HG03108 (cell line): ENCODE measurements around the gene ADAMTS4.
A peak's percentile ranks its signal among the peaks of the same experiment; 100 is the strongest.

Experiments
- ATAC-seq: cut with Tn5 transposase; IDR thresholded peaks from one replicate; pipeline ENCODE4 v1.9.1; 2021; ENCODE audit warnings: moderate library complexity; ENCODE audit not compliant: unreplicated experiment

Gene ADAMTS4

DNA sequence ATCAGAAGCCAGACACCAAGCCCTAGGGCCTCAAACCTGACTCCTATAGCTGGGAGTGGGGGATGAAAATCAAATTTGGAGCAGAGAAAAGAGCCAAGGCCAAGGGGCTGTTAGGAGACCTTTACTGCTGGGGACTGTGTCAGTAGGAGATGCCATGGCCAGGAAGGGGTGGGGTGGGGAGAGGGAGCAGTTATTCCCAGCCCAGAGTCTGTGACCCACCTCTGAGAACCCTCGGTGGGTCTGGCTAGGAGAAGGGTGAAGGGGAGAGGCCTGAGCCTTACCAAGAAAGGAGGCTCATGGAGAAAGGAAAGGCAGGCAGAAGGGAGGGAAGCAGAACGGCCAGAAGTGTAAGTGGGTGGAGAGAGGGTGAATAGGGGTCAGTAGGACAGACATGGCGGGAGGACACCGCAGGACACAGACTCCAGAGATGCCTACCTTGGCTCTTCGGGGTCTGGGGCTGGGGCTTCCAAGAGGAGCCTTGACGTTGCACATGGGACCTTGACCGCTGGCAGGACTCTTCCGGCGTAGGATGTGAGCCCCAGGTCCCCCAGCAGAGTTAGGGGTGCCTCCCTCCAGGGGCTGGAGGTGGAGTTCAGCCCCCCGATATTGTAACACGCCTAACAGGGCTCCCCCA, 1.2 kb downstream of the ADAMTS4 start:
- no peak for ATAC-seq

- no peak for ATAC-seq
These were observed 2.1 kb downstream of the ADAMTS4 start for GRCh38 chr1:161196521-161197451.

DNA sequence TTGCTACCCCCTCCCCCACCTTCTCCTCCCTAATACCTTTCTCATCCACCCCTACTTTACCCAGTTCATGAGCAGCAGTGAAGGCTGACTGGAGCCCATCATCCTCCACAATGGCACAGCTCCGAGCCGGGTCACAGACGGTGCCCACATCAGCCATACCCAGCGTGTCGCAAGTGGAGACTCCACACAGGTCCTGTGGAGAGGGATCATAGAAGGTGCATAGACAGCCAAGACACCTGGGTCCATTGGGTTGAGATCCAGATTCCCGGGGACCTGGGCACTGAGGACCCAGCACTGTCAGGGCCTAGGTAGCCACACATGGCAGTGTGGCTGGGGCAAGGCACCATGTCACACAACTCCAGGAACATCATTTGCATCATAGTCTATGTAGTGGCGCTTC, 2.7 kb downstream of the ADAMTS4 start:
- ATAC-seq = no peak

DNA sequence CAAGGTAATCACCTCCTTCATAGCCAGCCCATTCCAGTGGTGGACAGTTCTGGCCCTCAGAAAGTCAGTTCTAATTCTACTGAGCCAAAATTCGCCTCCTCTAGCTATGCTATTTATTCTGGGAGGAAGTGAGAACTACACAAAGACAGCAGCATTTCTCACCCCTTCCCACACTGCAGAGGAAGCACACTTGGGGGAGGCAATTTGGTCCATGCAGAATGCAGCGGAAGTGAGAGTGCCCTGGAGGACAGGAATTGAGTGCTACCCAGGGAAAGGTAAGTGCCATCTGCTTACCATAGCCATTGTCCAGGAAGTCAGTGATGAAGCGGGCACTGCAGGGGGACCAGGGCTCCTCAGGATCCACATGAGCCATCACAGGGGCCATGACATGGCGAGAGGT, 3.7 kb downstream of the ADAMTS4 start:
- peak; percentile 53 for ATAC-seq

DNA sequence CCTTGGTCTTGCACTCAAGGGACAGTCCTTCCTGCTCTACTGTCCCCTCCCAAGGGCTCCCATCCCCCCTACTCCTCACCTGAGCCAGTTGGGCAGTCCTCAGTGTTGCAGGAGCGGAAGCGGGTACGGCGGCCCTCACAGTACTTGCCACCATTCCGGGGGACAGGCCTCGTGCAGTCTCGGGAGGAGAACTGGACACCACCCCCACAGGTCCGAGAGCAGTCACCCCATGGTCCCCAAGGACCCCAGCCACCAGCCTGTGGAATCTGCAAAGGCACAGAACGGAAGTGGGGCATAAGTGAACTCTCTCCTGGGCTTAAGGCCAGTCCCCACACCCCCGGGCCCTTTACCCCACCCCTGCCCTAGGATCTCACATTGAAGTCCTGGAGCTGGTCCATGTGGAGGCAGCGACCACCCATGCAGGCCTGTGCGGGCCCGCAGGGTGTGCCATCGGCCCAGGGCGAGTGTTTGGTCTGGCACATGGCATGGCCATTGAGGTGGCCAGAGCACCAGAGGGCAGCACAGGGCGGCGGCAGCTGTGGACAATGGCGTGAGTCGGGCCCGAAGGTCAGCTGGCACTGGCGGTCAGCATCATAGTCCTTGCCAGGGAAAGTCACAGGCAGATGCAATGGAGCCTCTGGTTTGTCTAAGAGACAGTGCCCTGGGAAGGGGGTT, 5.2 kb downstream of the ADAMTS4 start:
- ATAC-seq = no peak

DNA sequence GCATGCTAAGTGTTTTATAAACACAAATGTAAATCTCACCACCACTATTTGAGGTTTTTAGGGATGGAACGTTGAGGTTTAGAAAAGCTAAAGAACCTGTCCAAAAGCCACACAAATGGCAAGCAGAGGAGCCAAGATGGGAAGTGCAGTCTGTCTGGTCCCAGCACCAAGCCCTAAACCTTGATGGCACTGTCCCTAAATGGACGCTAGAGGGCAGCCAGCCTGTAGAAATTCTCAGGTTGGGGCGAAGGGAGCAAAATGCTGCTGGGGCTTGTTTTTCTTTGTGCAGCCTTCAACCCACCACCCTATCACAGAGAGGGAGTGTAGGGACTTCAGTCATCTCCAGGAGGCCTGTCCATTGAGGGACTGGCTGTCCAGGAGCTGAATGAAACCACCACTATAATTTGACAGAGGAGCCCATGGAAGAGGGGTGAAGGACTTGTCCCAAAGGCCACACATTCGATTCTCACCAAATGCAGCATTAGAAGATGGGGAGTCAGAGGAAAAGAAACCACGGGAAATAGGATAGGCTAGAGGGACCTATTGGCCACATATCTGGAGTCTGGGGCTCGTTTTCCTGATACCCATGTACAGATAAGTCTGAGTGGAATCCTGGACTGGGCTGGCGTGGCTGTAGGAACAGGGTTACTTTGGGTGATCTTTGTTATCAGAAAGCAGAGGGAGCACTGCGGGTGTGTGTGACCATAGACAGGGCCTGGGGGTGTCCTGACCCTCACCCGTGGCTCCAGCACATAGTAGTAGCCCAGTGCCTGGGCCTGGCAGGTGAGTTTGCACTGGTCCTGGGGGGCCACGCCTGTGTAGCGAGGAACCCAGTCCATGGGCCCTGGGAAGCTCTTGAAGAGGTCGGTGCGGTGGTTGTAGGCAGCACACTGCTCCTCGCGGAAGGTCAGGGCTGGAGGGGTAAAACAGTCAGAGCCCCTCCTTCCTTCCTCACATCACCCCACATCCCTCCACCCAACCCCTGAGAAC, 6.1 kb downstream of the ADAMTS4 start:
- ATAC-seq = peak; percentile 60

DNA sequence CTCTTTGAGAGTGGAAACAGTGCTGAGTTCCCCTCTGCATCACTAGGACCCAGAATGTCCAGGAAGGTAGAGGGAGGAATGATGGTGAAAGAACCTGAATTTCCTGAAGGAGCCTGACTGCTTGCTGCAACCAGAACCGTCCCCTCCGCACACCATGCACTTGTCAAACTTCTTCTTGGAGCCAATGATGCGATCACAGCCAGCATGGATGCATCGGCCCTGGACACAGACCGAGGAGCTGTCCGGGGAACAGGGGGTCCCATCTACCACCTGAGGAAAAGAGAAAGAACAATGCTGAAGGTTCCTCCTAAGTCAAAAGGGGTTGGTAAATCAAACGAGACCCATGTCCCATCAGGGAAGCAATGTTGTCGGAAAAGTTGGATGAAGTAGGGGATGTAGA, 6.9 kb downstream of the ADAMTS4 start:
- ATAC-seq = no peak

- no peak for ATAC-seq
These were observed 7.8 kb downstream of the ADAMTS4 start for GRCh38 chr1:161190962-161191521.

GRCh38 chr1:161189036-161189435, 9.8 kb downstream of the ADAMTS4 start:
- ATAC-seq = no peak

- ATAC-seq = no peak
These were observed 10.5 kb downstream of the ADAMTS4 start for GRCh38 chr1:161188381-161188780.

DNA sequence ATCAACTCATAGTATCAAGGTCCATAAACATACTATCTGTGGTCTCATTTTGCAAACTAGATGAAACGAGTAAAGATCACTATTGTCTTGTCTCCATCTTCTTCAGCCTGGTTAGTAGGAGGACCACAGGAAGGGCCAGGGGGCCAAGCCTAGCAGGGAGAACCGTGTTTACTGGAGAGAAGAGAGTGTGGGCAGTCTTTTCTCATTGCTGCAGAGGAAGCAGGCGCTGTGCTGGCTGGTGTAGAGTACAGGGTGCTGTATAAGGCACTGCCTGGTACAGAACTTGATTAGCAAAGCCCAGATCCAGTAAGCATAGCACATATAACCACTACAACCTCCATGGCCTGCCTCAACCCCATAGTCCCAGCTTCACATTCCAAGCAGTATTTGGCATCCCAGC, 11.5 kb downstream of the ADAMTS4 start:
- no peak for ATAC-seq

- peak; percentile 27 for ATAC-seq
These were observed 13.0 kb downstream of the ADAMTS4 start for GRCh38 chr1:161185732-161186311.

DNA sequence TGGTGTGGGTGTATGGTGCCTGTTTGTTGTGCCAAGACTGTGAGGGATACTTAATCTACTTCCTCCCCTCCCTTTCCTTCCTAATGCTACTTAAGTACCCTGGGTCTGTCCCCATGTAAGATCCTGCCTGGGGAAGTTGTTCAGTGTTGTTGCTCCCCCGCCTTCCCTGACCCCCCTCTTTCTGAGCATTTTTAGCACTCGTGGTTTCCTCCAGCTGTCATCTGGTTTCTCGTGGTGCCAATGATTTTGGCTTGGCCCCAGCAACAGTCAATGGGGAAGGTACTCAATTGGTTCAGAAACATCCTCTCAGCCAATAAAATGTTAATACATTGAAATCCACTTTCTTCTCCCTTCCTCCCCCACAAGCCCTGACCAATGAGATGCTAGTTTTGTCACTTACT, 13.6 kb downstream of the ADAMTS4 start:
- peak; percentile 60 for ATAC-seq

GRCh38 chr1:161182214-161182613, 16.6 kb downstream of the ADAMTS4 start:
- ATAC-seq = peak; percentile 52

- no peak for ATAC-seq
These were observed 18.2 kb downstream of the ADAMTS4 start for GRCh38 chr1:161180639-161181038.

DNA sequence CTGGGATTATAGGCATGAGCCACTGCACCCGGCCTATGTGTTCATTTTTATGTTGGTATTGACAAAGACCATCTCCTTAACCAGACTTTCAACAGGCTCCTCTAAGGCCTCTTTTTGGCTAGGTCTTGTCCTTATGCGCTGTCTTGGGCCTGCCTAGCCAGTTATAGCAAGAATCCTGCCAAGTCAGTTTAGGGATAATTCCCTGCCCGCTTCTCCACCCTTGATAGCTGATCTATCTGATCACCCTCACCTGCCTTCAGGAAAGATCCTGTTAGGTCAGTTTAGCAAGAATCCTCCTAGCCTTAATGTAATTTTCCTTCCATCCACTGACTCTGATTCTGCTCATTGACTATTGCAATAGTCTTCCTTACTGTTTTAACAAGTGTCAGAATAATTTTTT, 19.2 kb downstream of the ADAMTS4 start:
- no peak for ATAC-seq

DNA sequence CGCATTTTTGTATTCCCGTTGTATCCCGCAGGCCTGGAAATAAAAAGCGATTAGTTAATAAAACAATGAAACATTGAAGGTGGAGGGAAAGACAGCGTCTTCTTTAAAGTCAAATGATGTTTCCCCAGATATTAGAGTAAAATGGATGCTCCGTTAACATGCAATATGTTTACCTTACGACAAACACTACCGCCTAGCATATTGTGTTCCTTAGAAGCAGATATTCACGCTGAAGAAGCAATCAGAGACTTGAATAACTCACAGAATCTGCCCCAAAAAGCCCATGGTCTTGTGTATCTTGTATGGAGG, 21.0 kb downstream of the ADAMTS4 start:
- no peak for ATAC-seq

DNA sequence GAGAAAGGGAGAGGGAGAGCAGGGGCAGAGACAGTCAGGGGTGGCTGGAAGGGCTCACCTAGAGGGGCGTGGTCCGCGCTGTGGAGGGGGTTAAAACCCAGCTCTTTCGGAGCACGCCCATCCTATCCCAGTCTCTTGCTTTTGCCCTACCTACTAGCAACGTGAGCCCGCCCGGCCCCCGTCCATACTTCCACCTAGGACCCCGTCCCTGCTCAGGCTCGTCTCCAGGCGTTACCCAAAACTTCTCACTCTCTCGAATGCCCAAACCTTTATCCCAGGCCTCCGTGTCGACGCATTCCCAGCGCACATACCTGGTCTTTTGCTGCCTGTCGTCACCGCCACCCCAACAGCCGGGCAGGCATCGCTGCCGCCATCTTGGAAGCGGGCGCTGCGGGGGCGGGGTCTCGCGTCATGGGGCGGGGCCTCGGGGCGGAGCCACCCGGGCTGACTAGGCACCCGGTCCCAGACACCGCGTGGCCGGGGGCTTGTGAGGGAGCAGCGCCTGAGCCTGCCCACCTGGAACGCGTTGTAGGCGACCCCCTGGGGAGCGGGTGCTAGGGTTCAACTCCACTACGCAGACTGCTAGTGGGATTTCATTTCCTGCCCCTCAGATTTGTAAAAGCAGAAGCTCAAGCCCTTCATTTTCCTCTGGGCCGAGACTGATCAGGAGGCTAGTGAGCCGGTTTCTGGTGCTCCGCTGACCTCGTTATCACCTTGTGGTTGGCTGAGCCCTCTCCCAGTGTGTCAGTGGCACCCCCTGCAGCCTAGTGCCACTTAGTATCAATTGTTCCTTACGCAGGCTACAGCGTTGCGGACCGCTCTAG, 21.5 kb downstream of the ADAMTS4 start, which contains the start of gene B4GALT3:
Gene B4GALT3 (minus strand): TSS at position 396 of the 824 bp plus-strand sequence. CDS start 1,447 bp downstream, outside the sequence.
- ATAC-seq = peak; percentile 59
